Skeletal muscle satellite cell (primary cell): ENCODE measurements around the gene DMRT2.

Experiments
- H3K27me3 ChIP-seq: 2 replicates; pipeline ENCODE4 v1.7.0; 2013; ENCODE audit warnings: low read length; ENCODE audit not compliant: control insufficient read depth, insufficient read depth
- H3K36me3 ChIP-seq: 2 replicates; pipeline ENCODE4 v1.7.0; 2013; ENCODE audit warnings: mild to moderate bottlenecking, control low read depth, low read length; ENCODE audit not compliant: insufficient read depth
- H3K4me1 ChIP-seq: 2 replicates; pipeline ENCODE4 v1.7.0; 2013; ENCODE audit warnings: low read length; ENCODE audit not compliant: control insufficient read depth, insufficient read depth
- H3K4me2 ChIP-seq: 2 replicates; pipeline ENCODE4 v1.7.0; 2013; ENCODE audit warnings: mild to moderate bottlenecking, low read length
- H3K4me3 ChIP-seq: 2 replicates; pipeline ENCODE4 v1.7.0; 2013; ENCODE audit warnings: low read length
- H3K9ac ChIP-seq: 2 replicates; pipeline ENCODE4 v1.7.0; 2013; ENCODE audit warnings: mild to moderate bottlenecking, low read depth, low read length, moderate library complexity
- H3K9me3 ChIP-seq: replicated peaks from 2 replicates; pipeline ENCODE4 v1.7.0; 2013; ENCODE audit warnings: mild to moderate bottlenecking, control low read depth, low read length

The DMRT2 gene

GRCh38 chr9:1065130-1065529 lies 15.0 kb downstream of the DMRT2 start:
- H3K4me2 ChIP-seq, result no peak overlapping the region
- H3K27me3 ChIP-seq, result no peaks in the 10 kb centered on the region
- no peaks in the 10 kb centered on the region for H3K9me3 ChIP-seq

GRCh38 chr9:1070692-1071091 lies 20.5 kb downstream of the DMRT2 start:
- H3K9me3 ChIP-seq, result no peaks in the 10 kb centered on the region
- H3K9ac ChIP-seq, result no peak overlapping the region
- H3K4me1 ChIP-seq, result no peaks in the 10 kb centered on the region
- no peaks in the 10 kb centered on the region for H3K36me3 ChIP-seq
- no peak overlapping the region for H3K4me2 ChIP-seq
- H3K4me3 ChIP-seq, result no peak overlapping the region
- no peaks in the 10 kb centered on the region for H3K27me3 ChIP-seq

More at GRCh38 chr9:1065130-1065529, 15.0 kb downstream of the DMRT2 start:
- H3K36me3 ChIP-seq, result no peaks in the 10 kb centered on the region
- H3K4me3 ChIP-seq, result no peak overlapping the region
- no peaks in the 10 kb centered on the region for H3K4me1 ChIP-seq
- H3K9ac ChIP-seq, result no peak overlapping the region

- H3K27me3 ChIP-seq, result no peaks in the 10 kb centered on the region
- H3K4me2 ChIP-seq, result no peak overlapping the region
- H3K4me3 ChIP-seq, result no peak overlapping the region
- no peak overlapping the region for H3K9ac ChIP-seq
- H3K4me1 ChIP-seq, result no peaks in the 10 kb centered on the region
- H3K9me3 ChIP-seq, result no peaks in the 10 kb centered on the region
- no peaks in the 10 kb centered on the region for H3K36me3 ChIP-seq
Observed at GRCh38 chr9:1071730-1072129, 21.6 kb downstream of the DMRT2 start.

- Histone ChIP-seq H3K4me1 (no peaks in the 10 kb centered on the region), H3K27me3 (no peaks in the 10 kb centered on the region), H3K36me3 (no peaks in the 10 kb centered on the region), H3K9ac (no peak overlapping the region), H3K4me2 (no peak overlapping the region), H3K4me3 (no peak overlapping the region), H3K9me3 (no peaks in the 10 kb centered on the region)
Observed at GRCh38 chr9:1073497-1073896, 23.3 kb downstream of the DMRT2 start.

- Histone ChIP-seq H3K36me3 (no peaks in the 10 kb centered on the region), H3K9me3 (no peaks in the 10 kb centered on the region), H3K27me3 (peaks cover under 1% of the 10 kb centered on the region), H3K4me2 (no peak overlapping the region), H3K4me1 (no peaks in the 10 kb centered on the region), H3K9ac (no peak overlapping the region), H3K4me3 (no peak overlapping the region)
Observed at GRCh38 chr9:1077616-1078015, 27.5 kb downstream of the DMRT2 start.

- Histone ChIP-seq H3K27me3 (peaks cover 8% of the 10 kb centered on the region), H3K9ac (peak overlapping the region; percentile 6), H3K36me3 (no peaks in the 10 kb centered on the region), H3K4me2 (peak overlapping the region; percentile 75), H3K4me1 (no peaks in the 10 kb centered on the region), H3K9me3 (no peaks in the 10 kb centered on the region), H3K4me3 (peak overlapping the region; percentile 58)
Observed at GRCh38 chr9:1083325-1083913, 33.3 kb downstream of the DMRT2 start.

GRCh38 chr9:1085086-1085485 lies 34.9 kb downstream of the DMRT2 start:
- Histone ChIP-seq H3K4me2 (no peak overlapping the region), H3K36me3 (no peaks in the 10 kb centered on the region), H3K4me3 (no peak overlapping the region), H3K9me3 (no peaks in the 10 kb centered on the region), H3K4me1 (no peaks in the 10 kb centered on the region), H3K9ac (no peak overlapping the region), H3K27me3 (peaks cover 8% of the 10 kb centered on the region)

GRCh38 chr9:1086517-1086916 lies 36.4 kb downstream of the DMRT2 start:
- Histone ChIP-seq H3K9ac (no peak overlapping the region), H3K9me3 (no peaks in the 10 kb centered on the region), H3K4me2 (no peak overlapping the region), H3K36me3 (no peaks in the 10 kb centered on the region), H3K4me1 (no peaks in the 10 kb centered on the region), H3K4me3 (no peak overlapping the region), H3K27me3 (peaks cover 8% of the 10 kb centered on the region)

- Histone ChIP-seq H3K27me3 (peaks cover 8% of the 10 kb centered on the region), H3K36me3 (no peaks in the 10 kb centered on the region), H3K9ac (no peak overlapping the region), H3K4me3 (no peak overlapping the region), H3K4me1 (no peaks in the 10 kb centered on the region), H3K4me2 (no peak overlapping the region), H3K9me3 (no peaks in the 10 kb centered on the region)
Observed at GRCh38 chr9:1087120-1087881, 37.1 kb downstream of the DMRT2 start.

GRCh38 chr9:1094749-1095148 lies 44.6 kb downstream of the DMRT2 start:
- Histone ChIP-seq H3K27me3 (peaks cover 3% of the 10 kb centered on the region), H3K9me3 (no peaks in the 10 kb centered on the region), H3K9ac (no peak overlapping the region), H3K36me3 (no peaks in the 10 kb centered on the region), H3K4me1 (no peaks in the 10 kb centered on the region), H3K4me2 (no peak overlapping the region), H3K4me3 (no peak overlapping the region)

- Histone ChIP-seq H3K4me2 (no peak overlapping the region), H3K9ac (no peak overlapping the region), H3K4me1 (no peaks in the 10 kb centered on the region), H3K9me3 (no peaks in the 10 kb centered on the region), H3K36me3 (no peaks in the 10 kb centered on the region), H3K4me3 (no peak overlapping the region), H3K27me3 (peaks cover 13% of the 10 kb centered on the region)
Observed at GRCh38 chr9:1096155-1096964, 46.2 kb downstream of the DMRT2 start.
